ENCODE data around the gene BUD13.
A peak's percentile ranks its signal among the peaks of the same experiment; 100 is the strongest.
"Not testable (repeated sequence)": the region's sequence is repeated elsewhere in the genome, so short reads cannot be mapped to it uniquely, and the experiment has no call there.

BUD13 gene, protein sequence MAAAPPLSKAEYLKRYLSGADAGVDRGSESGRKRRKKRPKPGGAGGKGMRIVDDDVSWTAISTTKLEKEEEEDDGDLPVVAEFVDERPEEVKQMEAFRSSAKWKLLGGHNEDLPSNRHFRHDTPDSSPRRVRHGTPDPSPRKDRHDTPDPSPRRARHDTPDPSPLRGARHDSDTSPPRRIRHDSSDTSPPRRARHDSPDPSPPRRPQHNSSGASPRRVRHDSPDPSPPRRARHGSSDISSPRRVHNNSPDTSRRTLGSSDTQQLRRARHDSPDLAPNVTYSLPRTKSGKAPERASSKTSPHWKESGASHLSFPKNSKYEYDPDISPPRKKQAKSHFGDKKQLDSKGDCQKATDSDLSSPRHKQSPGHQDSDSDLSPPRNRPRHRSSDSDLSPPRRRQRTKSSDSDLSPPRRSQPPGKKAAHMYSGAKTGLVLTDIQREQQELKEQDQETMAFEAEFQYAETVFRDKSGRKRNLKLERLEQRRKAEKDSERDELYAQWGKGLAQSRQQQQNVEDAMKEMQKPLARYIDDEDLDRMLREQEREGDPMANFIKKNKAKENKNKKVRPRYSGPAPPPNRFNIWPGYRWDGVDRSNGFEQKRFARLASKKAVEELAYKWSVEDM

DNA sequence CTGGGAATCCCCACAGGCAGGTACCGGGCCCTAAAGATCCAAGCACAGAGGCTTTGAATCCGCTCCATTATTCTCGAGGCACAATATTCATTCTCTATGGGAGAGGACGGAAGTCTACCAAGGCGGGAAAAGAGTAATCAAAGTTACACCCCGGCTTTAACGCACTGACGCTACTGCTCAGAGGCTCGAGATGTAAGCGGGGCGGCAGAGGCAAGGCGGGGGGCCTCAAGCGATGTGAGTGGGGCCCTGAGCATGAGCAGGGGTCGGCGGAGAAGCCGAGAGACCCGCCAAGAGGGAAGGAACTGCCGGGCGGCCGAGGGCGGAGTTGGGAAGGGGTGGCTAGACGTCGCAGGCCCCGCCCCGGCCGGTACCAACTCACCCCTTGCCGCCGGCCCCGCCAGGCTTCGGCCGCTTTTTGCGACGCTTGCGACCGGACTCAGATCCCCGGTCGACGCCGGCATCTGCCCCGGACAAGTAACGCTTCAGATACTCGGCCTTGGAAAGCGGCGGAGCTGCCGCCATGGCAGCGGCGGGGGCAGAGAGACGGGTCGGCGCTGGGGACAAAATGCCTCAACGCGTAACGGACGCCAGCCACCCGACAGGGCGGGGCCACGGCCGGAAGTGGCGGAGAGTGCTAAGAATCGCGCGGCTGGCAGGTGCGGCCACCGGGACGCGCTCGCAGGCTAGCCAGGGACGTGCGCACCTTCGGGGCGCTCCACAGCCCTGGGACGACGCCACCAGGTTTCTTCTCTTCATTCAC is at the start of gene BUD13:
BUD13 (minus strand) TSS at position 545 of the 760 bp plus-strand sequence; CDS start at position 522, 23 bp downstream.
- peak; percentile 92 to 94 for DNase-seq (ENCODE audit: low read depth in 1 of 2, low spot score in 1 of 2)

DNA sequence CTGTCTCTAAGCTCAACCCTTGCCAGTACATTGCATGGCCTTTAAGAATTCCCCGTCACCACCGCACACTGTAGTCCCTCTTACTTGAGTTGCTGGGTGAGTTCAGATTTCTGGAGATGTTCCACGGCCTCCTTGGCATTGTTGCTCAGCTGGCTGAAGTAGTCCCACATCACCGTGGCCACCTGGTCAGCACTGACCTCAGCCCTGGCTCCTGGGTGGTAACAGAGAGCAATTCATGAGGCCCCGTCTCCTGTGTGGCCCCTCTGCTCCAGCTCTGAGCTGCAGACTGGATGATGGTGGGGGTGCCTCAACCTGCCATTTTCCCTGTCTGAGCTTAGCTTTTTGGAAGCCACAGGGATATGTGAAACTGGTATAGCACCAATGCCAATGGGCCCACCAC is 49.8 kb upstream of the BUD13 start:
- DNase-seq (ENCODE audit: low read depth in 1 of 2, low spot score in 1 of 2), result no peak

DNA sequence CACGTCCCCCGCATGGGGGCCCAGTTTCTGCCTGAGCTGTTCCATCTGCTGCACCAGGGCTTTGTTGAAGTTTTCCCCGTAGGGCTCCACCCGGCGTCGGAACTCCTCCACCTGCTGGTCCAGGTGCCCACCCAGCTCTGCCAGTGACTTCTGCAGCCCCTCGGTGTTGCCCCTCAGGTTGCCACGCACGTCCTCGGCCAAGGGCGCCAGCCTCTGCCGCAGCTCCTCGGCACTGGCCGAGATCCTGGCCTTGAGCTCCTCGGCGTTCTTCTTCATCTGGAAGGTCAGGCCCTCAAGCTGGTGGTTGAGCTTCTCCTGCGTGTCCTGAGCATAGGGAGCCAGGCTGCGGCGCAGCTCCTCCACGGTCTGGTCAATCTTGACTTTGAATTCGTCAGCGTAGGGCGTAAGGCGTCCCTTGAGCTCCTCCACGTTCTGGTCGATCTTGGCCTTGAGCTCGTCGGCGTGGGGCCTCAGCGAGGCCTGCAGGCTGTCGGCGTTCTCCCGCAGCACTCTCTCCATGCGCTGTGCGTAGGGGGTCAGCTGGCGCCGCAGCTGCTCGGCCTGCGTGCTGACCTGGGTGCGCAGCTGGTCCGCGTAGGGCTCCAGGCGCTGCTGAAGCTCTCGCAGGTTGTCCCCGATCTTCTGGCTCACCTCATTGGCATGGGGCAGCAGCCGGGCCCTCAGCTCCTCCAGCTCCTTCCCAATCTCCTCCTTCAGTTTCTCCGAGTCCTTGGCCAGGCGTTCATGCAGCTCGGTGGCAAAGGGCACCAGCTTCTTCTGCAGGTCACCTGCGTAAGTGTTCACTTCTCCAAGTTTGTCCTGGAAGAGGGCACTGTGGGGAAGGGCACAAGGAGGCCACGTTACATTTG is 48.5 kb upstream of the BUD13 start:
- DNase-seq (ENCODE audit: low read depth in 1 of 2, low spot score in 1 of 2), result no peak

DNA sequence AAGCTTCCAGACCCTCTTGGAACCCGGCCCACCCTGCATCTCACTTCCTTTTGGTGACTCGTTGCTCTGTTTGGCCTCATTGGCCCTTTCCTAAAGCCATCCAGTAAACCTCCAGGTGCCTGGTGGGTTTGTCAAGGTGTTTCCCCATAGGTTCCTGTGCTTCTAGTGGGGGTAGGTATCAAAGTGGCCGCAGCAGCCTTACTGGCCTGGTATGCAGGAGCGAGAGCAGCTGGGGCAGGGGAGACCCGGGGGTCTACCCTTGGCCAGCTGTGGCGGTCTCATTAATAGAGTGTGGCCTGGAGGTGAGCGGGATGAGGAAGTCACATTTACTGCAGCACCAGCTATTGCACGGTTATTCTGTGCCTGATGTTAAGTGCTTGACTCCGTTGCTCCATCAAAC is 46.3 kb upstream of the BUD13 start:
- DNase-seq (ENCODE audit: low read depth in 1 of 2, low spot score in 1 of 2), result no peak

DNA sequence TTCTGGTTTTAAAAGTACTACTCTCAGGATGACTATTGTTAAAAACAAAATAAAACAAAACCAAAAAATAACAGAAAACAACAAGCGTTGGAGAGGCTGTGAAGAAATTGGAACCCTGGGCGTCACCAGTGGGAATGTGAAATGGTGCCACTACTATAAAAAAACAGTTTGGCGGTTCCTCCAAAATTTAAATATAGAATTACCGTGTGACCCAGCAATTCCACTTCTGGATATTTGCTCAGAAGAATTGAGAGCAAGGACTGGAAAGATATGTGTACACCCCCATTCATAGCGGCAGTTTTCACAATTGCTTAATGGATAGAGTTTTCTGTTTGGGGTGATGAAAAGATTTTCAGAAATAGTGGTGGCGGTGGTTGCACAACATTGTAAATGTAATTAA is 41.7 kb upstream of the BUD13 start:
- no peak for DNase-seq (ENCODE audit: low read depth in 1 of 2, low spot score in 1 of 2)

DNA sequence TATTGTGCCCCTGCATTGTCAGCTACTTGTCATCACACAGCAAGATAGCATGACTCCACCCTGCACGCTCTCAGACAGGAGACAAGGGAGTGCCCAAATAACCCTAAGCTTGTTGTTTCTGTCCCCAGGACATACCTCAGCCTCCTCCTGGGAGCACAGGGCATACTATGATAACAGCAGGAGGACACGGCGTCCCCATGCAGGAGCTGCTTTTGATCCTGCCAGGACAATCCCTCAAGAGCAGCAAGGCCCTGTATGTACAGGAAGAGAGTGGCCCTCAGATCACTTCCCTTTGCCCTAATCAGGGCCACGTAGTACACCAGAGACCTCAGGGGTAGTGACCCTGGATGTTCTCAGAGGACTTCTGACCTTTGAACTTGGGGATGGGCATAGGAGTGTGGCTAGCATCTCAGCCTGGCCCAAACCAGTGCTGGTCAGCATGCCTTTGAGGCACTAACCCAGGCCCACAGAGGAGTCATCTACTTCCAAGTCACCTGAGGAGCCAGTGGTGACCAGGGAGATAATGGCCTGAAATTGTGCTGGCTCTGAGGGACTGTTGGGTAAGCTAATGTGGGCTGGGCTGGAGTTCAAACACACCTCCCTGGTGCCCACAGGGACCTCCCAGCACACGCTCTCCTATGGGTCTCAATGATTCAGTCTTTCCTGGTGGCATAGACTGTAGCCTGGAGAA is 41.1 kb upstream of the BUD13 start:
- DNase-seq (ENCODE audit: low read depth in 1 of 2, low spot score in 1 of 2), result no peak

DNA sequence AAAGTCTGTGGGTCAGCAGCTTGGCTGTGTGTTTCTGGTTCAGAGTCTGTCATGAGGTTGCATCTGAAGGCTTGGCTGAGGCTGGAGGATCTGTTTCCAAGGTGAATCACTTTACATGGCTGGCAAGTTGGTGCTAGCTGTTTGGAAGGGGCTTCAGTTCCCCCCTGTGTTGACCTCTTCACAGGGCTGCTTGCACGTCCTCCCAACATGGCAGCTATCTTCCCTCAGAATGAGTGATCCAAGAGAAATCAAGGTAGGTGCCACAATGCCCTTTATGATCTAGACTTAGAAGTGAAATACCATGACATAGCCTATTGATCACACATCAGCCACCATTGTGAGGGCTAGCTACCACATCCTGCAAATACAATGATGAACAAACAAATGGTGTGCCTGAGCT is 40.4 kb upstream of the BUD13 start:
- DNase-seq (ENCODE audit: low read depth in 1 of 2, low spot score in 1 of 2), result no peak

DNA sequence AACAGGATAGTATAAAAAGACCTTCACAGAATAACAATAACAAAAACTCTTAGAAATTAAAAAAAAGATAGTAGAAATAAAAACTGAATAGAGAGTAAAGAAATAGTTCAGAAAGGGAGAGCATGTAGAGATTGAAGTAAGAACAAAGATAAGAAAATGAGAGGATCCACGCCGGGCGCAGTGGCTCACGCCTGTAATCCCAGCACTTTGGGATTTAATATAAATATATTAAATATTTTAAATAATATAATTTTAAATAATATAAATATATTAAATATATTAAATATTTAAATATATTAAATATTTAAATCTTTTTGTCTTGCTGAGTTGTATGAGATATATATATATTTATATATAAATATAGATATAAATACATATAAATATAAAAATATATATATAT is 39.3 kb upstream of the BUD13 start:
- DNase-seq (ENCODE audit: low read depth in 1 of 2, low spot score in 1 of 2), result no peak

DNA sequence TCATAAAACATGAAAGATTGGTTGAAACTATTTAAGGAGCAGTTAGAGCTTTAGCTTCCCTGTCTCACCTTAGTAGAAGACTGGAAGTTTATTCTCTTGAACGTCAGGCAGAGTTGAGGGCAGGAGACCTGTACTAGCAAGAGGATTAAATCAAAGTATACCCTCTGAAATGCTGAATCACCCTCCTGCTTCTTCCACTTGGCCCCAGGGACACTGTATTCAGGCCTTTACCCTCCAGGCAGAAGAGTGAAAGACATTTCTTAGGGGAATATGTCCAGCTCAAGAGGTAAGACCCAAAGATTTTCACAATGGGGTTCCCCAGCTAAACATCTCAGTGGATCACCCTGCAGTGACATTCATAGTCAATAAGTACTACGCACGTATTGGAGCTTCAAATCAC is 38.4 kb upstream of the BUD13 start:
- DNase-seq (ENCODE audit: low read depth in 1 of 2, low spot score in 1 of 2), result no peak

DNA sequence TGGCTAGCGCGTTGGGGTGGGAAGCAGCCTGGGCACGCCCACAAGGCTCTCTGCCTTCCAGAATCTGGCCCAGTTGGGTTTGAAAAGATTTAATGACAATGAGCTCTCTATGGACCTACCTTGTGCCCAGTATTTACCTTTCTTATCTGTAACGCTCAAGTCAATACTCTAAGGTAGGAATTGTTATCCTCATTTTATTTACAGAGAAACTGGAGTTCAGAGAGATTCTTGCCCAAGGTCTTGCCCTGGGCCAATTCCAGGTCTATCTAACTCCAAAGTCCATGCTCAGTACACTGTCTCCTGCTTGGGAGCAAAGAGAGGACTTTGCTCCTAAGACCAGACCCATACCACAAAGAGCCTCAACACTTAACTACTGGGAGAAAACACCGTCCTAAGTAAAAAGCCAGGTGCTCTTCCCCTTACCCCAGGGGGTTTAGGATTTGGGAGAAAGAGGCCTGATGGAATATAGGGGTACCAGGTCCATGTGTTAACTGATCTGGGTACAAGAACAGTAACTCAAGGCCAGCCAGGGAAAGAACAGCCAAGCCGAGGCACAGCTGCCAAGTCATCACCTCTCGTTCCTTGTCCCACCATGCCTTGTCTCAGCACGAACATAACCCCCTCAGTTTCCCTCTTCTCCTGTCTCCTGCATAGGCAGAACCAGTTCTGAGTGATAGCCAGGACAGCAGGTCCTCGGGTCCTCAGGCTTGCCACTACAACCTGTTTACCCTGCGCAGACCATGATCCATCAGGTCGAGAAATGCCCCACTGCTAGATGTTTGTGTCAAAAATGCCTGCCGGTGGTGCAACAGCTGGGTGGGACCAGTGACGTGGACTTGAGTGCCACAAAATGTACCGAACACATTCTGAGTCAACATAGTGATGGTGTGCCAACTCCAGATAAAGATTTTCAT is 35.7 kb upstream of the BUD13 start:
- DNase-seq (ENCODE audit: low read depth in 1 of 2, low spot score in 1 of 2), result no peak

DNA sequence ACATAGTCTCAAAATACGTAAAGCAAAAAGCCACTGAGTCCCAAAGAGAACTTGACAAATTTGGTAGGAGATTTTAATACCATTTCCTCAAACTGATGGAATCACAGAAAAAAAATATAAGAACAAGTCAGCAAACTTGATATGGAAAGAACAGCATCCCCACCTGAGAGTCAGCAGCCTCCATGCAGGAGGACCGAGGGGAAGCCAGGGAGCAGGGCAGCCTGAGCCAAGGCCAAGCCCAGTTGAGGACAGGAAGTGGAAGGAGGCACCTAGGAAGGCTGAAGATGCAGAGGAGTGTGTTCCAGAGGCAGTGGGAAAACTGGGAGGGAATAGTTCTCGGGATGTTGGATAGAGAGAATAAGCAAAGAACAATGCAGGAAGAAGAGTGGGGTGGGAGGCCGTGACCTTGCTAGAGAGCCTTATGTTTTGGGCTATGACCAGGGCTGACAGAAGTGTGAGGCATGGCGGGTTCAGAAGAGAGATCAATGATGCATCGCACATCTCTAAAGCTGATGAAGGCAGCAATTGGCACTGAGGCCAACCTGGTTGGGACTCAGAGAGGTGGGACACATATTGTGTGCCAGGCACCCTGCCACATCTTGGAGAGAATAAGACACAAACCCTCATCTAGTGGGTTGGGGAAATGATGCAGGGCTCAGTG is 34.9 kb upstream of the BUD13 start:
- DNase-seq (ENCODE audit: low read depth in 1 of 2, low spot score in 1 of 2), result no peak

DNA sequence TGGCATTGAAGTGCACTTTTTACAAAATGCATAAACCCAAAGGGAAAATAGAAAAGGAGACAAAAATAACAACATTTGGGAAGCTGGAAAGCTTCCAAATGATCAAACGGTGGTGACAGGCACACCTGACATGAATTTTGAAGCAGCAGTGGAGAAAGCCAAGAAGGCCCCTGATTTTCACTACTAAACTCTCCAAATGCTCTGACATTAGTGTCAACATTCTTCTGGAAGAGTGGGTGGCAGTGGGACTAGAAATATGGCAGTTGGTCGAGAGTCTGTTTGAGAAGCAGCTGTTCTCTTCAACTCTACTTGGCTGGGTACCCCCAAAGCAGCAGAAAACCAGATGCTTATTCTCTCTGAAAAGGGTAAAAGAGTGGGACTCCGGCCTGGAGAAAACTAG is 31.2 kb upstream of the BUD13 start:
- no peak for DNase-seq (ENCODE audit: low read depth in 1 of 2, low spot score in 1 of 2)

DNA sequence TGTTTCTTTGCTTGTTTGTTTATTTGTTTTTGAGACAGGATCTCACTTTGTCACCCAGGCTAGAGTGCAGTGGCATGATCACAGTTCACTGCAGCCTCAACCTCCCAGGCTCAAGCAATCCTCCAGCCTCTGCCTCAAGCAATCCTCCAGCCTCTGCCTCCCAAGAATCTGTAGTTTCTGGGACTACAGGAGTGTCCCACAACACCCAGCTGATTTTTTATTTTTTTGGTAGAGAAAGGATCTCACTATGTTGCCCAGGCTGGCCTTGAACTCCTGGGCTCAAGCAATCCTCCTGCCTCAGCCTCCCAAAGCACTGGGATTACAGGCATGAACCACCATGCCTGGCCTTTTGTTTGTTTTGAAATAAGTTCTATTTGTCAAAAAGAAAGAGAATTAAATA is 28.9 kb upstream of the BUD13 start:
- DNase-seq (ENCODE audit: low read depth in 1 of 2, low spot score in 1 of 2), result not testable (repeated sequence)

DNA sequence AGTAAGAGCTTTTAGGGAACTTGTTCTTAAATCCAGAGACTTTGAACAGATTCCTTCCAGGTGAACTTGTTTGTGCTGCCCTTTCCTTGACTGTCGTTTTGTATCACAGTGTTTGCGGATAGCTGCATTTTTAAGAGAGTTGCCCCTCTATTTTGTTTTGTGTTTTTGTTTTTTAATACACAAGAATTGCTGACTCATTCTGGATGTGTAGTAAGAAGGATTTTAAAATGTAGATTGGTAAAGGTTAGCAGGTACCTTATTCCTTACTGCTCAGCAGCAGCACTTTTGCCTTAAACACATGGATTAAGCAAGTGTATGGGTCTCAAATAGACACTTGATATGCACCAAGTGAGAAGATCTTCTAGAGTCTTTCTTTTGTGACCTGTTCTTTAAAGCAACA is 27.8 kb upstream of the BUD13 start:
- no peak for DNase-seq (ENCODE audit: low read depth in 1 of 2, low spot score in 1 of 2)

DNA sequence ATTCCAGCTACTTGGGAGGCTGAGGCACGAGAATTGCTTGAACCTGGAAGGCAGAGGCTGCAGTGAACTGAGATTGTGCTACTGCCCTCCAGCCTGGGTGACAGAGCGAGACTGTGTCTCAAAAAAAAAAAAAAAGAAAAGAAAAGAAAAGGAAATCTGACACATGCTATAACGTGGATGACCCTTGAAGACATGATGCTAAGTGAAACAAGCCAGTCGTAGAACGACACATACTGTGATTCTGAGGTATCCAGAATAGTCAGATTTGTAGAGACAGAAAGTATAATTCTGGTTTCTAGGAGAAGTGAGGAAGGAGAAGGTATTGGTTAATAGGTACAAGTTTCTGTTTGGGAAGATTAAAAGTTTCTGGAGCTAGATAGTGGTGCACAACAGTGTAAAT is 25.6 kb upstream of the BUD13 start:
- no peak for DNase-seq (ENCODE audit: low read depth in 1 of 2, low spot score in 1 of 2)

DNA sequence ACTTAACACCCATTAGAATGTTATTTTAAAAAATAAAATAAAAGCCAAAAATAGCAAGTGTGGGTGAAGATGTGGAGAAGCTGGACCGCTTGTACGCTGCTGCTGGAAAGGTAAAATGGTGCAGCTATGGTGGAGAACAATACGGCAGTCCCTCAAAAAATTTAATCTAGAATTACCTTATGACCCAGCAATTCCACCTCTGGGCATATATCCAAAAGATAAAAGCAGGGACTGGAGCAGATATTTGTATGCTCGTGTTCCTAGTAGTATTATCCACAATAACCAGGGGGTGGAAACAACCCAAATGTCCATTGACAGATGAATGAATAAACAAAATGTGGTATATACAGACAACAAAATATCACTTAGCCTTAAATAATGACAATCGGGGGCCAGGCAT is 25.0 kb upstream of the BUD13 start:
- DNase-seq (ENCODE audit: low read depth in 1 of 2, low spot score in 1 of 2), result no peak

DNA sequence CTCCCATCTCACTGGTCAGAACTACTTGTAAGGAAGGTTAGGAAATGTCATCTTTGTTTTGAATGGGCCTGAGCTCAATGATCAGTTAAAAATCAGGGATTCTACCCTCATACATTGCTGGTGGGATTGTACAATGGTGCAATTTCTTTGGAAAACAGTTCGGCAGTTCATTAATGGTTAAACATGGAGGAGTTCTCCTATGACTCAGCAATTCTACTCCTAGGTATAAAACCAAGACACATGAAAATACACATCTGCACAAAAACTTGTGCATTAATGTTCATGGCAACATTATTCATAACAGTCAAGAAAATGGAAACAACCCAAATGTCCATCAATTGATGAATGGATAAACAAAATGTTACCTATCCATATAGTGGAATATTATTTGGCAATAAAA is 23.8 kb upstream of the BUD13 start:
- DNase-seq (ENCODE audit: low read depth in 1 of 2, low spot score in 1 of 2), result no peak

DNA sequence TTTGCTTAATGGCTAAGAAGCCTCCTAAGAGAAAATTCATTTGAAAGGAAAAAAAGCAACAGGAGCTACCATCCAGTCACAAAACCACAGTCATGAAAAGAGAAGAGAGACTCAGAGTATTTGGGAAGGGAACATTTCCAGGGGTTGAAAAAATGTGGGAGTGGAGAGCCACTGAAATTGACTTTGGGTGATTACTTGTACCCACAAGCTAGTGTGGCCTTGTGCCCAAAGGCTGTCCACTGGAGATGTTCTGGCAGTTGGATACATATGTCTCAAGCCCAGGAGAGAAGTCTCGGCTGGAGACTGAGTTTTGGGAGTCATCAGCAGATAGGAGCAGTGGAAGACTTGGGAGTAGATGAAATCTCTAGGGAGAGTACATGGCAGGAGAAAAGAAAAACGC is 22.1 kb upstream of the BUD13 start:
- no peak for DNase-seq (ENCODE audit: low read depth in 1 of 2, low spot score in 1 of 2)

DNA sequence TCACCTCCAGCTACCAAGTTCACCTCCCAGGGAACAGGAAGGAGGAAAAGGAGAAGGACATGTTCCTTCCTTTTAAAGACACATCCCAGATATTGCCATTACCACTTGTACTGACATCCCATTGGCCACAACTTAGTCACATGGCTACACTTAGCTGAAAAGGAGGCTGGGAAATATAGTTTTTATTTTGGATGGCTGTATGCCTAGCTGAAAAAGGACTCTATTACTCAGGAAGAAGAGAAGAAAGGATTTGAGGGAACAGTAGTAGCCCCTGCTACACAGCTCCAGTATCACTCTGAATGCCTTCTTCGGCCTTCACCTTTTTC is 20.9 kb upstream of the BUD13 start:
- no peak for DNase-seq (ENCODE audit: low read depth in 1 of 2, low spot score in 1 of 2)

Measured in activated T-helper 1 cell treated with anti-CD3 and anti-CD28 coated beads, Interleukin-2, amount 50 U/mL, for 16 hours (primary cell).